Measurements from ENCODE around the gene NDUFV2. TPM values are rescaled to one million over a fixed set of nuclear protein-coding genes. Genes with fewer than 3 reads are reported as not detected.

Gene NDUFV2
- total and polyA plus RNA-seq, 2 of the 8 experiments (the other 6 are each of a cell fraction or from before 2014, with no cell fraction given) = 90.8 to 191 TPM

- TF ChIP-seq EP300 (IDR thresholded peaks at IDR 0.05; ENCODE audit: borderline replicate concordance in 1 of 2, low read depth in 2 of 2, low read length in 2 of 2) (no peak), YY1 (IDR thresholded peaks at IDR 0.05; ENCODE audit: low read depth, low read length) (peak; percentile 92), SRF (IDR thresholded peaks at IDR 0.05; ENCODE audit: low read depth, low read length) (no peak), SIN3A (conservative IDR thresholded peaks at IDR 0.05 in 1 of 2, IDR thresholded peaks at IDR 0.05 in 1 of 2; ENCODE audit: low read depth in 1 of 2, low read length in 2 of 2) (0 out of 4 replicates have a peak, but pooled peaks of 1 of the 2 experiments have one; percentile 33), HDAC6 (IDR thresholded peaks at IDR 0.05; ENCODE audit: low read depth, low read length) (no peak), RAD21 (IDR thresholded peaks at IDR 0.05 in 1 of 2, conservative IDR thresholded peaks at IDR 0.05 in 1 of 2; ENCODE audit: low read depth in 2 of 2, low read length in 2 of 2) (no peak), RNF2 (IDR thresholded peaks at IDR 0.05; ENCODE audit: borderline replicate concordance, low read depth, low read length, missing control alignments, poor library complexity, severe bottlenecking) (no peak)
- TF ChIP-seq, protein P1, sequence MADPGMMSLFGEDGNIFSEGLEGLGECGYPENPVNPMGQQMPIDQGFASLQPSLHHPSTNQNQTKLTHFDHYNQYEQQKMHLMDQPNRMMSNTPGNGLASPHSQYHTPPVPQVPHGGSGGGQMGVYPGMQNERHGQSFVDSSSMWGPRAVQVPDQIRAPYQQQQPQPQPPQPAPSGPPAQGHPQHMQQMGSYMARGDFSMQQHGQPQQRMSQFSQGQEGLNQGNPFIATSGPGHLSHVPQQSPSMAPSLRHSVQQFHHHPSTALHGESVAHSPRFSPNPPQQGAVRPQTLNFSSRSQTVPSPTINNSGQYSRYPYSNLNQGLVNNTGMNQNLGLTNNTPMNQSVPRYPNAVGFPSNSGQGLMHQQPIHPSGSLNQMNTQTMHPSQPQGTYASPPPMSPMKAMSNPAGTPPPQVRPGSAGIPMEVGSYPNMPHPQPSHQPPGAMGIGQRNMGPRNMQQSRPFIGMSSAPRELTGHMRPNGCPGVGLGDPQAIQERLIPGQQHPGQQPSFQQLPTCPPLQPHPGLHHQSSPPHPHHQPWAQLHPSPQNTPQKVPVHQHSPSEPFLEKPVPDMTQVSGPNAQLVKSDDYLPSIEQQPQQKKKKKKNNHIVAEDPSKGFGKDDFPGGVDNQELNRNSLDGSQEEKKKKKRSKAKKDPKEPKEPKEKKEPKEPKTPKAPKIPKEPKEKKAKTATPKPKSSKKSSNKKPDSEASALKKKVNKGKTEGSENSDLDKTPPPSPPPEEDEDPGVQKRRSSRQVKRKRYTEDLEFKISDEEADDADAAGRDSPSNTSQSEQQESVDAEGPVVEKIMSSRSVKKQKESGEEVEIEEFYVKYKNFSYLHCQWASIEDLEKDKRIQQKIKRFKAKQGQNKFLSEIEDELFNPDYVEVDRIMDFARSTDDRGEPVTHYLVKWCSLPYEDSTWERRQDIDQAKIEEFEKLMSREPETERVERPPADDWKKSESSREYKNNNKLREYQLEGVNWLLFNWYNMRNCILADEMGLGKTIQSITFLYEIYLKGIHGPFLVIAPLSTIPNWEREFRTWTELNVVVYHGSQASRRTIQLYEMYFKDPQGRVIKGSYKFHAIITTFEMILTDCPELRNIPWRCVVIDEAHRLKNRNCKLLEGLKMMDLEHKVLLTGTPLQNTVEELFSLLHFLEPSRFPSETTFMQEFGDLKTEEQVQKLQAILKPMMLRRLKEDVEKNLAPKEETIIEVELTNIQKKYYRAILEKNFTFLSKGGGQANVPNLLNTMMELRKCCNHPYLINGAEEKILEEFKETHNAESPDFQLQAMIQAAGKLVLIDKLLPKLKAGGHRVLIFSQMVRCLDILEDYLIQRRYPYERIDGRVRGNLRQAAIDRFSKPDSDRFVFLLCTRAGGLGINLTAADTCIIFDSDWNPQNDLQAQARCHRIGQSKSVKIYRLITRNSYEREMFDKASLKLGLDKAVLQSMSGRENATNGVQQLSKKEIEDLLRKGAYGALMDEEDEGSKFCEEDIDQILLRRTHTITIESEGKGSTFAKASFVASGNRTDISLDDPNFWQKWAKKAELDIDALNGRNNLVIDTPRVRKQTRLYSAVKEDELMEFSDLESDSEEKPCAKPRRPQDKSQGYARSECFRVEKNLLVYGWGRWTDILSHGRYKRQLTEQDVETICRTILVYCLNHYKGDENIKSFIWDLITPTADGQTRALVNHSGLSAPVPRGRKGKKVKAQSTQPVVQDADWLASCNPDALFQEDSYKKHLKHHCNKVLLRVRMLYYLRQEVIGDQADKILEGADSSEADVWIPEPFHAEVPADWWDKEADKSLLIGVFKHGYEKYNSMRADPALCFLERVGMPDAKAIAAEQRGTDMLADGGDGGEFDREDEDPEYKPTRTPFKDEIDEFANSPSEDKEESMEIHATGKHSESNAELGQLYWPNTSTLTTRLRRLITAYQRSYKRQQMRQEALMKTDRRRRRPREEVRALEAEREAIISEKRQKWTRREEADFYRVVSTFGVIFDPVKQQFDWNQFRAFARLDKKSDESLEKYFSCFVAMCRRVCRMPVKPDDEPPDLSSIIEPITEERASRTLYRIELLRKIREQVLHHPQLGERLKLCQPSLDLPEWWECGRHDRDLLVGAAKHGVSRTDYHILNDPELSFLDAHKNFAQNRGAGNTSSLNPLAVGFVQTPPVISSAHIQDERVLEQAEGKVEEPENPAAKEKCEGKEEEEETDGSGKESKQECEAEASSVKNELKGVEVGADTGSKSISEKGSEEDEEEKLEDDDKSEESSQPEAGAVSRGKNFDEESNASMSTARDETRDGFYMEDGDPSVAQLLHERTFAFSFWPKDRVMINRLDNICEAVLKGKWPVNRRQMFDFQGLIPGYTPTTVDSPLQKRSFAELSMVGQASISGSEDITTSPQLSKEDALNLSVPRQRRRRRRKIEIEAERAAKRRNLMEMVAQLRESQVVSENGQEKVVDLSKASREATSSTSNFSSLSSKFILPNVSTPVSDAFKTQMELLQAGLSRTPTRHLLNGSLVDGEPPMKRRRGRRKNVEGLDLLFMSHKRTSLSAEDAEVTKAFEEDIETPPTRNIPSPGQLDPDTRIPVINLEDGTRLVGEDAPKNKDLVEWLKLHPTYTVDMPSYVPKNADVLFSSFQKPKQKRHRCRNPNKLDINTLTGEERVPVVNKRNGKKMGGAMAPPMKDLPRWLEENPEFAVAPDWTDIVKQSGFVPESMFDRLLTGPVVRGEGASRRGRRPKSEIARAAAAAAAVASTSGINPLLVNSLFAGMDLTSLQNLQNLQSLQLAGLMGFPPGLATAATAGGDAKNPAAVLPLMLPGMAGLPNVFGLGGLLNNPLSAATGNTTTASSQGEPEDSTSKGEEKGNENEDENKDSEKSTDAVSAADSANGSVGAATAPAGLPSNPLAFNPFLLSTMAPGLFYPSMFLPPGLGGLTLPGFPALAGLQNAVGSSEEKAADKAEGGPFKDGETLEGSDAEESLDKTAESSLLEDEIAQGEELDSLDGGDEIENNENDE (IDR thresholded peaks at IDR 0.05; ENCODE audit: insufficient replicate concordance, low read length) = no peak
These were observed at the start of gene NDUFV2 (continued) for GRCh38 chr18:9102508-9103375.
